Measurements from ENCODE around the gene INPP5F.
A peak's percentile ranks its signal among the peaks of the same experiment; 100 is the strongest.
"Not testable (repeated sequence)": the region's sequence is repeated elsewhere in the genome, so short reads cannot be mapped to it uniquely, and the experiment has no call there.

The INPP5F gene

GRCh38 chr10:119694608-119695007 is 31.2 kb upstream of the INPP5F start:
- TF ChIP-seq ZNF274 (IDR thresholded peaks at IDR 0.05; ENCODE audit: low read depth, low read length) (no peak), SUZ12 (IDR thresholded peaks at IDR 0.05; ENCODE audit: extremely low read depth, insufficient read depth, insufficient read length) (no peak), YY1 (IDR thresholded peaks at IDR 0.05; ENCODE audit: insufficient read depth, insufficient read length) (no peak)

GRCh38 chr10:119700321-119700954 is 25.4 kb upstream of the INPP5F start:
- no peak for TF ChIP-seq SUZ12 (IDR thresholded peaks at IDR 0.05; ENCODE audit: extremely low read depth, insufficient read depth, insufficient read length)
- TF ChIP-seq ZNF274 (IDR thresholded peaks at IDR 0.05; ENCODE audit: low read depth, low read length) = no peak
- TF ChIP-seq YY1 (IDR thresholded peaks at IDR 0.05; ENCODE audit: insufficient read depth, insufficient read length) = no peak
- Histone ChIP-seq H3K4me3 (ENCODE audit: insufficient read length, low read depth) (no peak overlapping the region), H3K4me1 (ENCODE audit: insufficient read depth, insufficient read length) (no peaks in the 10 kb centered on the region), H3K36me3 (ENCODE audit: insufficient read depth, insufficient read length, low read length) (no peaks in the 10 kb centered on the region), H3K27me3 (ENCODE audit: insufficient read depth, insufficient read length) (no peaks in the 10 kb centered on the region), H3K9ac (ENCODE audit: insufficient read length, low read depth) (no peak overlapping the region), H3K9me3 (ENCODE audit: insufficient read depth, low read length) (no peaks in the 10 kb centered on the region)
- DNase-seq (ENCODE audit: low read depth, low spot score) = no peak

More at GRCh38 chr10:119694608-119695007, 31.2 kb upstream of the INPP5F start:
- no peak overlapping the region for H3K9ac ChIP-seq (ENCODE audit: insufficient read length, low read depth)
- no peak for DNase-seq (ENCODE audit: low read depth, low spot score)
- peaks cover 4% of the 10 kb centered on the region; the same call in 1 of the 2 replicates for H3K9me3 ChIP-seq (ENCODE audit: insufficient read depth, low read length)
- no peaks in the 10 kb centered on the region for H3K27me3 ChIP-seq (ENCODE audit: insufficient read depth, insufficient read length)
- no peak overlapping the region for H3K4me3 ChIP-seq (ENCODE audit: insufficient read length, low read depth)
- H3K36me3 ChIP-seq (ENCODE audit: insufficient read depth, insufficient read length, low read length) = no peaks in the 10 kb centered on the region
- no peaks in the 10 kb centered on the region for H3K4me1 ChIP-seq (ENCODE audit: insufficient read depth, insufficient read length)

GRCh38 chr10:119701861-119702260 is 24.0 kb upstream of the INPP5F start:
- Histone ChIP-seq H3K27me3 (ENCODE audit: insufficient read depth, insufficient read length) (no peaks in the 10 kb centered on the region), H3K36me3 (ENCODE audit: insufficient read depth, insufficient read length, low read length) (no peaks in the 10 kb centered on the region)
- DNase-seq (ENCODE audit: low read depth, low spot score) = peak; percentile 8

GRCh38 chr10:119702583-119702982 is 23.3 kb upstream of the INPP5F start:
- Histone ChIP-seq H3K4me1 (ENCODE audit: insufficient read depth, insufficient read length) (no peaks in the 10 kb centered on the region), H3K4me3 (ENCODE audit: insufficient read length, low read depth) (no peak overlapping the region), H3K9ac (ENCODE audit: insufficient read length, low read depth) (no peak overlapping the region), H3K9me3 (ENCODE audit: insufficient read depth, low read length) (peaks cover 17% of the 10 kb centered on the region; the same call in 1 of the 2 replicates), H3K36me3 (ENCODE audit: insufficient read depth, insufficient read length, low read length) (no peaks in the 10 kb centered on the region), H3K27me3 (ENCODE audit: insufficient read depth, insufficient read length) (no peaks in the 10 kb centered on the region)
- no peak for TF ChIP-seq SUZ12 (IDR thresholded peaks at IDR 0.05; ENCODE audit: extremely low read depth, insufficient read depth, insufficient read length)
- no peak for TF ChIP-seq YY1 (IDR thresholded peaks at IDR 0.05; ENCODE audit: insufficient read depth, insufficient read length)
- TF ChIP-seq ZNF274 (IDR thresholded peaks at IDR 0.05; ENCODE audit: low read depth, low read length) = no peak
- no peak for DNase-seq (ENCODE audit: low read depth, low spot score)

More at GRCh38 chr10:119701861-119702260, 24.0 kb upstream of the INPP5F start:
- Histone ChIP-seq H3K9ac (ENCODE audit: insufficient read length, low read depth) (no peak overlapping the region), H3K9me3 (ENCODE audit: insufficient read depth, low read length) (peaks cover 10% of the 10 kb centered on the region; the same call in 1 of the 2 replicates), H3K4me1 (ENCODE audit: insufficient read depth, insufficient read length) (no peaks in the 10 kb centered on the region), H3K4me3 (ENCODE audit: insufficient read length, low read depth) (no peak overlapping the region)
- no peak for TF ChIP-seq ZNF274 (IDR thresholded peaks at IDR 0.05; ENCODE audit: low read depth, low read length)

DNA sequence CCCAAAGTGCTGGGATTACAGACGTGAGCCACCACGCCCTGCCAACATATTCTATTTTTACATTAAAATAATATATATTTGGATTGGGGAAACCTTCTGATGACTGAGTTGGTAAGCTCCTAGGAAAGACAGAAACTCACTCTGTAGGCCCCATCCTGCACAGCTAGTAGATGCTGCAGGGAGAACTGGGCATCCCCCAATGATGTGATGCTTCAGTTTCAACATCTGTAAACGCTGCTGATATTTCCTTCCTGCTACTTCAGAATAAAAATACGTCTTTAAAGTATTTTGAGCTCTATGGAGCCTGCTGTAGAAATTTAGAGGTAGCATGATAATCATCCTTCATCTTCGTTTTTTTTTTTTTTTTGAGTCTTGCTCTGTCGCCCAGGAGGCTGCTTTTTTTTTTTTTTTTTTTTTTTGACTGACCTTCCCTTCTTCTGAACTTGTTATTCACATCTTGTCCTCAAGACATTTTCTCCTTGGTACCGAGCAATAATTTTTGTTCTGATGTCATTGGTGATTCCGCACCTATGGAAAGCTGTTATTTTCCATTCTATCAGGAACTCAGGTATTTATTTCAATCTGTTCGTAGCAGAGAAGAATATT is 21.8 kb upstream of the INPP5F start:
- DNase-seq (ENCODE audit: low read depth, low spot score) = no peak
- Histone ChIP-seq H3K4me1 (ENCODE audit: insufficient read depth, insufficient read length) (no peaks in the 10 kb centered on the region), H3K36me3 (ENCODE audit: insufficient read depth, insufficient read length, low read length) (no peaks in the 10 kb centered on the region), H3K27me3 (ENCODE audit: insufficient read depth, insufficient read length) (no peaks in the 10 kb centered on the region), H3K9ac (ENCODE audit: insufficient read length, low read depth) (no peak overlapping the region), H3K4me3 (ENCODE audit: insufficient read length, low read depth) (no peak overlapping the region), H3K9me3 (ENCODE audit: insufficient read depth, low read length) (peaks cover 21% of the 10 kb centered on the region; the same call in 1 of the 2 replicates)
- no peak for TF ChIP-seq SUZ12 (IDR thresholded peaks at IDR 0.05; ENCODE audit: extremely low read depth, insufficient read depth, insufficient read length)
- no peak for TF ChIP-seq YY1 (IDR thresholded peaks at IDR 0.05; ENCODE audit: insufficient read depth, insufficient read length)
- no peak for TF ChIP-seq ZNF274 (IDR thresholded peaks at IDR 0.05; ENCODE audit: low read depth, low read length)

DNA sequence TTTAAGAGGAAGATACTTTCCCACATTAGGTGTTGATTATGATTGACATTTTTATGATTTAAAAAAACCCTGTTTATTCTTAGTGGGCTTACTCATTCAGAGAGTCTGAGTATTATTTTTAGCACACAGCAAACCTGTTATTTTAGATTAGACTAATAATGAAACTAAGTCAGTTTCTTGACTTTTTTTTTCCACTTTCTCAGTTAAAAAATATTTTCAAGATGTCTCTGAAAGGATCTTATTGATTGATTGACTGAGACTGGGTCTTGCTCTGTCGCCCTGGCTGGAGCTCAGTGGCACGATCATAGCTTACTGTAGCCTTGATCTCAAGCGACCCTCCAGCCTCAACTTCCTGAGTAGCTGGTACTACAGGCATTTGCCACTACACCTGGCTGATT is 20.4 kb upstream of the INPP5F start:
- no peak overlapping the region for H3K9ac ChIP-seq (ENCODE audit: insufficient read length, low read depth)
- H3K36me3 ChIP-seq (ENCODE audit: insufficient read depth, insufficient read length, low read length) = no peaks in the 10 kb centered on the region
- no peaks in the 10 kb centered on the region for H3K4me1 ChIP-seq (ENCODE audit: insufficient read depth, insufficient read length)
- DNase-seq (ENCODE audit: low read depth, low spot score) = no peak
- no peak overlapping the region for H3K4me3 ChIP-seq (ENCODE audit: insufficient read length, low read depth)
- H3K9me3 ChIP-seq (ENCODE audit: insufficient read depth, low read length) = peaks cover 22% of the 10 kb centered on the region; the same call in 1 of the 2 replicates
- TF ChIP-seq ZNF274 (IDR thresholded peaks at IDR 0.05; ENCODE audit: low read depth, low read length) (no peak), SUZ12 (IDR thresholded peaks at IDR 0.05; ENCODE audit: extremely low read depth, insufficient read depth, insufficient read length) (no peak), YY1 (IDR thresholded peaks at IDR 0.05; ENCODE audit: insufficient read depth, insufficient read length) (no peak)
- H3K27me3 ChIP-seq (ENCODE audit: insufficient read depth, insufficient read length) = no peaks in the 10 kb centered on the region

GRCh38 chr10:119706521-119707278 is 19.1 kb upstream of the INPP5F start:
- Histone ChIP-seq H3K36me3 (ENCODE audit: insufficient read depth, insufficient read length, low read length) (no peaks in the 10 kb centered on the region), H3K27me3 (ENCODE audit: insufficient read depth, insufficient read length) (no peaks in the 10 kb centered on the region), H3K9me3 (ENCODE audit: insufficient read depth, low read length) (peaks cover 29% of the 10 kb centered on the region; the same call in 1 of the 2 replicates), H3K4me1 (ENCODE audit: insufficient read depth, insufficient read length) (no peaks in the 10 kb centered on the region), H3K9ac (ENCODE audit: insufficient read length, low read depth) (no peak overlapping the region), H3K4me3 (ENCODE audit: insufficient read length, low read depth) (no peak overlapping the region)
- TF ChIP-seq YY1 (IDR thresholded peaks at IDR 0.05; ENCODE audit: insufficient read depth, insufficient read length) (no peak), SUZ12 (IDR thresholded peaks at IDR 0.05; ENCODE audit: extremely low read depth, insufficient read depth, insufficient read length) (no peak), ZNF274 (IDR thresholded peaks at IDR 0.05; ENCODE audit: low read depth, low read length) (no peak)
- DNase-seq (ENCODE audit: low read depth, low spot score) = peak; percentile 65

- H3K27me3 ChIP-seq (ENCODE audit: insufficient read depth, insufficient read length); DNase-seq (ENCODE audit: low read depth, low spot score); H3K9ac ChIP-seq (ENCODE audit: insufficient read length, low read depth); H3K4me3 ChIP-seq (ENCODE audit: insufficient read length, low read depth); H3K4me1 ChIP-seq (ENCODE audit: insufficient read depth, insufficient read length); H3K36me3 ChIP-seq (ENCODE audit: insufficient read depth, insufficient read length, low read length): not testable (repeated sequence)
- peaks cover 29% of the 10 kb centered on the region; the same call in 1 of the 2 replicates for H3K9me3 ChIP-seq (ENCODE audit: insufficient read depth, low read length)
Measured at GRCh38 chr10:119707331-119707730, 18.5 kb upstream of the INPP5F start.

DNA sequence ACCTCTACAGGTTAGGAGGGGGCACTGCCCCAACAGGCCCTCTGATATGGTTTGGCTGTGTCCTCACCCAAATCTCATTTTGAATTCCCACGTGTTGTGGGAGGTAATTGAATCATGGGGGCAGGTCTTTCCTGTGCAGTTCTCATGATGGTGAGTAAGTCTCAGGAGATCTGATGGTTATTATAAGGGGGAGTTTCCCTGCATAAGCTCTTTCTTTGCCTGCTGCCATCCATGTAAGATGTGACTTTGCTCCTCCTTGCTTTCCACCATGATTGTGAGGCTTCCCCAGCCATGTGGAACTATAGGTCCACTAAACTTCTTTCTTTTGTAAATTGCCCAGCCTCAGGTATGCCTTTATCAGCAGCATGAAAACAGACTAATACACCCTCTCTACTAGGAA is 14.9 kb upstream of the INPP5F start:
- not testable (repeated sequence) for H3K9ac ChIP-seq (ENCODE audit: insufficient read length, low read depth); H3K4me1 ChIP-seq (ENCODE audit: insufficient read depth, insufficient read length); H3K27me3 ChIP-seq (ENCODE audit: insufficient read depth, insufficient read length); H3K4me3 ChIP-seq (ENCODE audit: insufficient read length, low read depth); DNase-seq (ENCODE audit: low read depth, low spot score); H3K36me3 ChIP-seq (ENCODE audit: insufficient read depth, insufficient read length, low read length)
- peaks cover 29% of the 10 kb centered on the region; the same call in 1 of the 2 replicates for H3K9me3 ChIP-seq (ENCODE audit: insufficient read depth, low read length)

Measured in NT2/D1 (cell line).